Activated naive CD4-positive, alpha-beta T cell treated with Interleukin-2 at 50 U/mL for 16 hours (primary cell): ENCODE measurements around the gene CFH.
"Not testable (repeated sequence)": the region's sequence is repeated elsewhere in the genome, so short reads cannot be mapped to it uniquely, and the experiment has no call there.

ENCODE experiments used
- DNase-seq: peaks from one replicate; pipeline ENCODE4 v3.0.0-alpha.2; 2020

The CFH gene

DNA sequence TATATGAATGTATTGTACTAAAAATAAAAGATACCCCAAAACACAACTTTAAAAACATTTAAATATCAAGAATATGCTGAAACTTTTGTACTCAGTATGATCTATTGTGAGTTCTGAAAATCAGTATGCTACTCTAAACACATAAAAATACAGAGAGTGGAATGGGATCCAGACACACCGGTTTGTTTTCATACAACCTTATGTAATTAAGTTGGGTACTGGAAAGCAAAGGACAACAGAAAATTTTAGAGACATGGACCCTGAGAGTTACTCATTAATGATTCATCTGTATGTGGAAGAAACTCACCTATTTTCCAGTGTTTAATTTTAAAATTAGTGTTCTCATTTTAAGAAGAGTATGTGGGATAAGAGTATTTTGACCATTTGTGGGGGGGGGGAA is 121.9 kb downstream of the CFH start:
- no peak for DNase-seq

DNA sequence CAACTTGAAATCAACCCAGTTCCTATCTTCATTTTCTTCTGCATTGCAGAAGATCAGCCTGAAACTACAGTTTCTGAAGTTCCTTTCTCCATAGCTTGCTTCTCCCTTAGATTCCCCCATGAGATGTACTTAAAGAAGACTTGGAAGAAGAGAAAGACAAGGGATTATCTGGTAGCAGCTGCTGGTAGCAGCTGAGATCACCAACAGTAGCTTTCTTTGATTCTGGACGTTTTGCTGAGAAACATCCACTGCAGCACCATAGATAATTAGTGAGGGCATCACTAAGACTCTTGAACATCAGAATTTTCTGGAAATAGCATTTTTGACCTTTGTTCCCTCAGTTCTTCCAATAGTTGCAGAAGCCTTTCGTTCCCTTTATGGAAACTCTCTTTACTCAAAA is 122.3 kb downstream of the CFH start:
- DNase-seq, result no peak

DNA sequence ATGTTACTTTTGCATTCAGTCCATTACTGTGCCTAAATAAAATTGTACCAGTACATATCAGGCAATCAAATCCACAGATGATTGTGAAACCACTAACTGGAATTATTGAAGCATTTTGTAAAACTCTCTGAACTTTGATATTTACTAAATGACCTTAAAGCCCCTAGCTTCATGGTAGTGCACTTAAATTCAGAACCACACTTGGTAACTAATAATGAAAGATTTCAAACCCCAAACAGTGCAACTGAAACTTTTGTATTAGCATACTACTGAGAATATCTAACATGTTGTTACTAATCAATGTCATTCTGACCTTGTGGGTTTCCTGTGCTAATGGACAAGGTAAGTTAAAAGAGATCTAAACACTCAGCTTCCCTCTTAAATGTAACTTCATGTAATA is 122.8 kb downstream of the CFH start, which contains the start of gene CFHR3:
CFHR3 (plus strand) TSS at position 238 of the 400 bp plus-strand sequence; CDS start at position 285, 47 bp downstream.
- no peak for DNase-seq

DNA sequence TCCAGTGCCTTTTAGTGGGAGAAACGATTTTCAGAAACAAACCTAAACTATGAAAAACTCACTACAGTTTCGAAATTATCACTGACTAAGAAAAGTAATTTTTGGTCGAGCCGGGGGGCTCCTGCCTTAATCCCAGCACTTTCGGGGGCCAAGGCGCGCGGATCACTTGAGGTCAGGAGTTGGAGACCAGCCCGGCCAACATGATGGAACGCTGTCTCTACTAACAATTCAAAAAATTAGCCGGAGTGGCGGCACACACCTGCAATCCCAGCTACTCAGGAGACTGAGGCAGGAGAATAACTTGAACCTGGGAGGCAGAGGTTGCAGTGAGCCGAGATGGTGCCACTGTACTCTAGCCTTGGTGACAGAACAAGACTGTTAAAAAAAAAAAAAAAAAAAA is 125.8 kb downstream of the CFH start:
- no peak for DNase-seq

DNA sequence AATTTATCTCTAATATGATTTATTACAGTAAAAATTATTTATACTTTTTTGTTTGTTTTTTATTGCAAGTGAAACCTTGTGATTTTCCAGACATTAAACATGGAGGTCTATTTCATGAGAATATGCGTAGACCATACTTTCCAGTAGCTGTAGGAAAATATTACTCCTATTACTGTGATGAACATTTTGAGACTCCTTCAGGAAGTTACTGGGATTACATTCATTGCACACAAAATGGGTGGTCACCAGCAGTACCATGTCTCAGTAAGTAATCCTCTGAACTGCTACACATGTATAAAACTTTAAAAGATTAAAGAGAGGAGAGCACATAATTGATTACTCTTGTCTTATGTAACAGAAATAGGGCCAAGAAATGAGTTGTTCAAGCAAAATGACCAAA is 127.2 kb downstream of the CFH start:
- no peak for DNase-seq

DNA sequence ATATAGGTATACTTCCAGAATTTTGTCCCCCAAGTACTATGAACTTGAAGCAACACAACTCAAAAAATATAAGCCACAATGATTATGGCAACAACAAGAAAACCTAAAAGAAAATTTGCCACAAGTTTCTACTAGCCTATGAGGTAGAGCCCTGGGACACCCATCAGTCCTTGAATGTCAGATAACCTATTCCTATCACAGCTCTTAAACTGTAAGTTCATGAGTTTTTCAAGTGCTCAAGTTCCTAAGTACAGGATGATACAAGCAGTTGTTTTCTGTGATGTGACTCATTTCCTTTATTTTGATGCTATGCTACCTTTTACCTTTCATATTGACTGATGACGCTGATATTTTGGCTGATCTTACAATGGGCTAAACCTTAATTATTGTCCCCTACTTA is 139.4 kb downstream of the CFH start:
- DNase-seq, result not testable (repeated sequence)

DNA sequence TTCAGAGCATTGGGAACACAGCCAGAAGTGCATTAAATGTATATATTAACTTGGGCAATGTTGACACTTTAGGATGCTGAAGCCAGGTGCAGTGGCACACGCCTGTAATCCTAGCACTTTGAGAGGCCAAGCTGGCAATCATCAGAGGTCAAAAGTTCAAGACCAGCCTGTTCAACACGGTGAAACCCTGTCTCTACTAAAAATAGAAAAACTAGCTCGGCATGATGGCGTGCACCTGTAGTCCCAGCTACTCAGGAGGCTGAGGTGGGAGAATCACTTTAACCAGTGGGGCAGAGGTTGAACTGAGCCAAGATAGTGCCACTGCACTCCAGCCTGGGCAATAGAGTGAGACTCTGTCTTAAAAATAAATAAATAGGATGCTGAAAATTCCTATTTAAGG is 142.3 kb downstream of the CFH start:
- DNase-seq, result not testable (repeated sequence)
